Psoas muscle (tissue), 8 donors: ENCODE results near the gene FGF11. TPM values are rescaled to one million over a fixed set of nuclear protein-coding genes. Genes with fewer than 3 reads are reported as not detected.

Experiments used
- ATAC-seq, 4 donors: fragments of 200-7000 bp; cut with Tn5 transposase; one replicate each; pipeline ENCODE4 v1.9.1; 2020; ENCODE audit warnings: moderate library complexity in 3 of 4, mild to moderate bottlenecking in 2 of 4
- DNase-seq, 2 donors: peaks; one replicate each; pipeline ENCODE4 v3.0.0-alpha.2; 2020
- H3K27ac ChIP-seq: fragments of 200-600 bp; one replicate; pipeline ENCODE4 v1.8.0; 2022
- H3K27me3 ChIP-seq, 3 donors: fragments of 200-600 bp in 1 of 3; one replicate each; pipeline versions ENCODE4 v1.6.1 to v1.8.0; 2013 to 2022; ENCODE audit warnings: low read length in 2 of 3, mild to moderate bottlenecking in 2 of 3, moderate library complexity in 1 of 3; ENCODE audit not compliant: insufficient read depth in 3 of 3
- H3K36me3 ChIP-seq, 2 donors: fragments of 200-600 bp in 1 of 2; one replicate each; pipeline versions ENCODE4 v1.6.1 to v1.8.0; 2013 to 2022; ENCODE audit warnings: low read depth in 1 of 2, mild to moderate bottlenecking in 1 of 2, moderate library complexity in 1 of 2; ENCODE audit not compliant: insufficient read depth in 1 of 2
- H3K4me1 ChIP-seq: fragments of 200-600 bp; one replicate; pipeline ENCODE4 v1.8.0; 2022
- H3K4me3 ChIP-seq: fragments of 200-600 bp; one replicate; pipeline ENCODE4 v1.8.0; 2022; ENCODE audit warnings: mild to moderate bottlenecking
- H3K9me3 ChIP-seq: fragments of 200-600 bp; one replicate; pipeline ENCODE4 v1.8.0; 2022
- WGBS, 3 donors: extraction: QIAGEN DNeasy Blood & Tissue Kit; methylation state at CpG; one replicate each; pipeline versions ENCODE4 v1.1.6 to v1.1.7; 2013; 5-methylcytosine and 5-hydroxymethylcytosine counted together
- intact Hi-C, 2 donors: fragments of 100-400 bp; cut with DNase I; formaldehyde crosslinking; loops; one replicate each; pipeline versions ENCODE4 v1.11.0 to v1.14.2; 2022
- polyA plus RNA-seq, 3 donors: library from polyadenylated mRNA; stranded (reverse); fragments of 200-250 nt; gene quantifications; one replicate each; pipeline ENCODE4 v1.2.3, GENCODE V29; 2013
- total RNA-seq, 4 donors: library from RNA; stranded (reverse); fragmentation: NEBNext Ultra II Directional in 2 of 4; extraction: Animal tissue kit (Norgen Biotek cat#: 25700) in 2 of 4; gene quantifications; one replicate each; pipeline versions ENCODE4 v1.2.1 to v1.2.4, GENCODE V29; 2021 to 2023
- TF ChIP-seq, protein P1 (sequence below): fragments of 200-600 bp; IDR thresholded peaks from one replicate; pipeline ENCODE4 v1.8.0; 2022; ENCODE audit warnings: antibody characterized with exemption
- donor health status: healthy with polysubstance abuse.
- donor health status: DM: no; HTN: no; CAD: no; lungs with moderate emphysema.
- donor health status: Bipolar disorder and iron deficiency.
- donor health status: healthy.
- donor health status: DM: yes; HTN: yes; CAD: no.
- donor health status: DM: no; HTN: no; CAD: no.
- donor health status: DM: no; HTN: no; CAD: no.
- donor health status: DM: yes; HTN: yes; CAD: no.

FGF11 gene
- total and polyA plus RNA-seq, 7 donors = 2.0 to 21.1 (median 4.4) TPM

DNA sequence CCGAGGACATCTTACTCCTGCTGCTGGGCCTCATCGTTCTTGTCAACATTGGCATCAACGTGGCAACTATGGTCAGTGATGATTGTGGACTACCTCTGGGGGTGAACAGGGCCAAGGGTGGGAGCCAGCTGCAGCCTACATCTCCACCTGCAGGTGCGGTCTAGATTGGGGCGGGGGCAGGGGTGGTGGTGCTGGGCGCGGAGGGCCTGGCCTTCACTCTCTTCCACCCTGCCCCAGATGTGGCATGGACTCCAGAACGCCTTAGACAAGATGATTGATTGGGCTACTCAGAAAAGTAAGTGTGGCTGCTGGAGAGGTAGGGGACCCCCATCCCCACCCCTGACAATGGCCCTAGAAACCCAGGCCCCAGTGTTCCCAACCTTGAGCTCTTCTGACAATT lies 13.6 kb upstream of the FGF11 start:
- Histone ChIP-seq H3K9me3 (no peaks in the 10 kb centered on the region), H3K27me3 (no peaks in the 10 kb centered on the region), H3K27ac (no peak overlapping the region), H3K36me3 (no peaks in the 10 kb centered on the region), H3K4me3 (no peak overlapping the region), H3K4me1 (no peaks in the 10 kb centered on the region)
- no peak for ATAC-seq
- no peak for DNase-seq
- WGBS, 3 donors = 84 to 91% (median 88%) methylated on average over 8 of the region's 8 CpGs
- TF ChIP-seq, protein P1, sequence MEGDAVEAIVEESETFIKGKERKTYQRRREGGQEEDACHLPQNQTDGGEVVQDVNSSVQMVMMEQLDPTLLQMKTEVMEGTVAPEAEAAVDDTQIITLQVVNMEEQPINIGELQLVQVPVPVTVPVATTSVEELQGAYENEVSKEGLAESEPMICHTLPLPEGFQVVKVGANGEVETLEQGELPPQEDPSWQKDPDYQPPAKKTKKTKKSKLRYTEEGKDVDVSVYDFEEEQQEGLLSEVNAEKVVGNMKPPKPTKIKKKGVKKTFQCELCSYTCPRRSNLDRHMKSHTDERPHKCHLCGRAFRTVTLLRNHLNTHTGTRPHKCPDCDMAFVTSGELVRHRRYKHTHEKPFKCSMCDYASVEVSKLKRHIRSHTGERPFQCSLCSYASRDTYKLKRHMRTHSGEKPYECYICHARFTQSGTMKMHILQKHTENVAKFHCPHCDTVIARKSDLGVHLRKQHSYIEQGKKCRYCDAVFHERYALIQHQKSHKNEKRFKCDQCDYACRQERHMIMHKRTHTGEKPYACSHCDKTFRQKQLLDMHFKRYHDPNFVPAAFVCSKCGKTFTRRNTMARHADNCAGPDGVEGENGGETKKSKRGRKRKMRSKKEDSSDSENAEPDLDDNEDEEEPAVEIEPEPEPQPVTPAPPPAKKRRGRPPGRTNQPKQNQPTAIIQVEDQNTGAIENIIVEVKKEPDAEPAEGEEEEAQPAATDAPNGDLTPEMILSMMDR = no peak
- intact Hi-C loops = no loop called here

DNA sequence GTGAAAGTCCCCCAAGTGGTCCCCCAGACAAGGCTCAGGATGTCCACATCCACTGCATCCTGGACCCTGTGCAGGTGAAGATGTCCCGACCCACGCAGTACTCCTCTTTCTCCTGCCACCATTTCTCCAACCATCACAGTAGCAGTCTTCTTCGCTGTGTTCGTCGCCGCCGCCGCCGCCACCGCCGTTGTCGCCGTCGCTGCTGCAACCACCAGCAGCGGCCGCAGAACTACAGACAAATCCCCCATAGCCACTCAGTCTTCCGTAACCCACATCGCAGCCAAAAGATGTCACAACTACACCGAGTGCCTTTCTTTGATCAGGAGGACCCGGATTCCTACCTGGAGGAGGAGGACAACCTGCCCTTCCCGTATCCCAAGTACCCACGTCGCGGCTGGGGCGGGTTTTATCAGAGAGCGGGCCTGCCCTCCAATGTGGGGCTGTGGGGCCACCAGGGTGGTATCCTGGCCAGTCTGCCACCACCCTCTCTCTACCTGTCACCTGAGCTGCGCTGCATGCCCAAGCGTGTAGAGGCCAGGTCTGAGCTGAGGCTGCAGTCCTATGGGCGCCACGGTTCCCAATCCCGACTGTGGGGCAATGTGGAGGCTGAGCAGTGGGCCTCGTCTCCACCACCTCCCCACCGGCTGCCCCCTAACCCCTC lies 13.0 kb upstream of the FGF11 start:
- no peaks in the 10 kb centered on the region for H3K4me1 ChIP-seq
- DNase-seq (no peak), ATAC-seq (no peak)
- WGBS, 3 donors = 92 to 94% (median 93%) methylated on average over 33 of the region's 33 CpGs
- H3K9me3 ChIP-seq = no peaks in the 10 kb centered on the region
- no peak overlapping the region for H3K4me3 ChIP-seq
- H3K27me3 ChIP-seq = no peaks in the 10 kb centered on the region
- no peaks in the 10 kb centered on the region for H3K36me3 ChIP-seq
- H3K27ac ChIP-seq = no peak overlapping the region
- TF ChIP-seq, protein P1 = no peak
- intact Hi-C loops = no loop called here

DNA sequence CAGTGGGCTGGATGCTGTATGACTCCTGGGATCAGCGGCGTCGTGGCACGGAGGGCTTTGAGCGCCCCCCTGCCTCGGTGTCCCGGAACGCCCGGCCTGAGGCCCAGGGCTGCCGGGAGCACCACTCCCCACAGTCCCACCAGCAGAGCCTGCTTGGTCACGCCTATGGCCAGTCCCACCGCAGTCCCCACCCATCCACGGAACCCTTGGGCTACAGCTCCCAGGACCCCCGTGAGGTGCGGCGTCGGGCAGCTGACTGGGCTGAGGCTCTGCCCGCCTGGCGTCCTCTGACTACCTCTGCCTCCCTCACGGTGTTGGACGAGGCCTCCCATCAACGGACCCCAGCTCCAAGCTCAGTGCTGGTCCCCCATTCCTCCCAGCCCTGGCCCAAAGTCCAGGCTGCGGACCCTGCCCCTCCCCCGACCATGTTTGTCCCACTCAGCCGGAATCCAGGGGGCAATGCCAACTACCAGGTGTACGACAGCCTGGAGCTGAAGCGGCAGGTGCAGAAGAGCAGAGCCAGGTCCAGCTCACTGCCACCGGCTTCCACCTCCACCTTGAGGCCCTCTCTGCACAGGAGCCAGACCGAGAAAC lies 12.3 kb upstream of the FGF11 start:
- Histone ChIP-seq H3K9me3 (no peaks in the 10 kb centered on the region), H3K36me3 (no peaks in the 10 kb centered on the region), H3K4me1 (no peaks in the 10 kb centered on the region), H3K27me3 (no peaks in the 10 kb centered on the region), H3K4me3 (no peak overlapping the region), H3K27ac (no peak overlapping the region)
- intact Hi-C loops = no loop called here
- WGBS, 3 donors = 88 to 92% (median 88%) methylated on average over 28 to 29 of the region's 29 CpGs
- ATAC-seq (no peak), DNase-seq (no peak)
- TF ChIP-seq, protein P1 = no peak

DNA sequence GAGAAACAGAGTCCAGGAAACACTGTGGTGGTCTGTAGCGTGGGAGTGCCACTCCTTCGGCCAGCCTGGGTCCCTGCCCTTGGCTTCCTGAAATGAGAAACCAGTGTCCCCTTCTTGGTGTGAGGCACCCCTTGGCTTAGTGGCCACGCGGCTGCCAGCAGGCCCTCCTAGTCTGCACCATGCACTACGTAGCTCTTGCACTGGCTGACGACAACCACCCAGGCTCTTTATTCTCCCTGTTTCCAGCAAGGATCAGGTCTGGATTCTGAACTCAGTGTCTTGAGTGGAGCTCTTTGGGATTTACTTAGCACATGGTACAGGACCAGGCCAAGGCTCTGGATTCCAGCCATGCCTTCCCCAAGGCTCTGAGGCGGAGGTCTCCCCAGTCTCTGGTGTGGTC lies 11.8 kb upstream of the FGF11 start:
- DNase-seq = no peak
- H3K27me3 ChIP-seq = no peaks in the 10 kb centered on the region
- no peaks in the 10 kb centered on the region for H3K36me3 ChIP-seq
- no peaks in the 10 kb centered on the region for H3K4me1 ChIP-seq
- intact Hi-C loops = no loop called here
- no peak overlapping the region for H3K4me3 ChIP-seq
- WGBS, 3 donors = 89 to 93% (median 89%) methylated on average over 5 to 7 of the region's 7 CpGs
- no peak overlapping the region for H3K27ac ChIP-seq
- ATAC-seq = no peak
- TF ChIP-seq, protein P1 = no peak
- no peaks in the 10 kb centered on the region for H3K9me3 ChIP-seq

DNA sequence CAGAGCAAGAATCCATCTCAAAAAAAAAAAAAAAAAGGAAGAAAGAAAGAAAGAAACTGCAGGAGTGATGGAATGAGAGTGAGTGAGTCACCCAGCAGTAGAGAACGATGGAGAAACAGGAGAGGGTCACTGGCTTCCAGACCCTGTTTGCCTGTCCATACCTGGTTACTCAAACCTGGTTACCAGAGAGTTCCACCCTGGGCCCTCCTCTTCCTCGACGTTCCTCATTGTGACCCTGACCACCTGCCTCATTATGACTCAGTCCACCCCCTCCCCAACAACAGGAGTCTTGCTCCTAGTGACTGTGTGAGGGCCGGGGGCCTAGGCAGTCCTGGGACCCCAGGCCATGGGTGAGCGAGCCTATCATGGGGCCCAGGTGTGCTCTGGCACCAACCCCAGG lies 10.8 kb upstream of the FGF11 start, which contains the start of gene SPEM3:
SPEM3 (plus strand) TSS at position 301 of the 400 bp plus-strand sequence; CDS start at position 347, 46 bp downstream.
- DNase-seq = no peak
- H3K9me3 ChIP-seq = no peaks in the 10 kb centered on the region
- no peaks in the 10 kb centered on the region for H3K27me3 ChIP-seq
- ATAC-seq = no peak
- 60 to 81% (median 65%) methylated on average over 5 of the region's 5 CpGs for WGBS, 3 donors
- H3K4me1 ChIP-seq = no peaks in the 10 kb centered on the region
- no peaks in the 10 kb centered on the region for H3K36me3 ChIP-seq
- no peak within 1 kb of the TSS for H3K4me3 ChIP-seq
- TF ChIP-seq, protein P1 = no peak
- H3K27ac ChIP-seq = no peak within 1 kb of the TSS
- intact Hi-C loops = no loop called here
